Astrocyte of the spinal cord (primary cell): ENCODE data around the gene TCF3.
A peak's percentile ranks its signal among the peaks of the same experiment; 100 is the strongest.

Experiments used
- DNase-seq: peaks from one replicate; pipeline ENCODE4 v3.0.0; 2011; ENCODE audit warnings: low read depth, low spot score
- H3K4me3 ChIP-seq: 2 replicates; pipeline ENCODE4 v1.5.1; 2011; ENCODE audit warnings: low read depth, mild to moderate bottlenecking, low read length, moderate library complexity
- in situ Hi-C: cut with HindIII; loops from 2 replicates; pipeline ENCODE4 v1.10.0; 2017; ENCODE audit warnings: low sequenced_read_pairs
- TF ChIP-seq, protein P1 (sequence below): IDR thresholded peaks from 2 replicates; pipeline ENCODE4 v1.5.1; 2012; ENCODE audit warnings: low read depth, mild to moderate bottlenecking, low read length, inconsistent platforms

The TCF3 gene

DNA sequence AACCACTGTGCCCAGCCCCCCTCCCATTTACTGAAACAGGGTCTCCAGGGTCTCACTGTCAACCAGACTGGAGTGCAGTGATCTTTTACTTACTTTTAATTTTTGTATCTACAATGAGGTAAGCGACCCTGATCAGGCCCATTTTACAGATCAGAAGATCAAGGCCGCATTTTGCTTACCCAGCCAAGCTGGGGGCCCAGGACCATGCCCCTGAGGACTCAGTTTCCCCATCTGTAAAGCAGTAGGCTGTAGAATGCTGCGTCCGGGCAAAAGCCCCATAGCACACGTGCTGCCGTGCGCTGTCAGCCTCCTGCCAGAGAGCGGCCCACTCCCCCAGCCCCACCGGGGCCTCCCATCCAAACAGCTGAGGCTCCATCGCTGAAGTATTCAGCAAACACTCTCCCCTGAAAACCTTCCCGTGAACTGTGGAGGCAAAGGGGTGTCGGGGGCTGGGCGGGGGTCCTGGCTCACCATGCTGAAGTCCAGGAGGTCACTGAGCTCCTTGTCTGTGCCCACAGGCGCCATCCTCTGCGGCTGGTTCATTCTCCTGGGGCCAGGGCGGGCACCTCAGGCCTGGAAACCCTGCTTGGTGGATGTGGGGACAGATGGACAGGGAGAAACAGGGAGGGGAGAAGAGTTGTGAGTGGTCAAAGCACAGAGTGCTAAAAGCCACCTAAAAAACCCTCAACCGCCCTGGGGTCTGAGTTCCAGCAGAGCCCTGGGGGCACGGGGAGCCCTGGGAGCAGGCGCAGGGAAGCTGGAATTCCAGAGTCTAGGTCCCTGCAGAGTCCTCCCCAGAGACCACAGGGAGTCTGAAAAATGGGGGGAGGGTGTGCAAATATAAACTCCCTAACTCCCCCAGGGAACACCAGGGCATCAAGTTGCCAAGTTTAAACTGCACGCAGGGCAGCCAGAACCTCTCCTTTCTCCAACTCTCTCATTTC is 2.4 kb downstream of the TCF3 start:
- in situ Hi-C loops: no loop called here
- H3K4me3 ChIP-seq: peak overlapping the region; percentile 56
- DNase-seq: no peak

GRCh38 chr19:1648920-1649541 is 3.4 kb downstream of the TCF3 start:
- H3K4me3 ChIP-seq: no peak overlapping the region
- TF ChIP-seq, protein P1, sequence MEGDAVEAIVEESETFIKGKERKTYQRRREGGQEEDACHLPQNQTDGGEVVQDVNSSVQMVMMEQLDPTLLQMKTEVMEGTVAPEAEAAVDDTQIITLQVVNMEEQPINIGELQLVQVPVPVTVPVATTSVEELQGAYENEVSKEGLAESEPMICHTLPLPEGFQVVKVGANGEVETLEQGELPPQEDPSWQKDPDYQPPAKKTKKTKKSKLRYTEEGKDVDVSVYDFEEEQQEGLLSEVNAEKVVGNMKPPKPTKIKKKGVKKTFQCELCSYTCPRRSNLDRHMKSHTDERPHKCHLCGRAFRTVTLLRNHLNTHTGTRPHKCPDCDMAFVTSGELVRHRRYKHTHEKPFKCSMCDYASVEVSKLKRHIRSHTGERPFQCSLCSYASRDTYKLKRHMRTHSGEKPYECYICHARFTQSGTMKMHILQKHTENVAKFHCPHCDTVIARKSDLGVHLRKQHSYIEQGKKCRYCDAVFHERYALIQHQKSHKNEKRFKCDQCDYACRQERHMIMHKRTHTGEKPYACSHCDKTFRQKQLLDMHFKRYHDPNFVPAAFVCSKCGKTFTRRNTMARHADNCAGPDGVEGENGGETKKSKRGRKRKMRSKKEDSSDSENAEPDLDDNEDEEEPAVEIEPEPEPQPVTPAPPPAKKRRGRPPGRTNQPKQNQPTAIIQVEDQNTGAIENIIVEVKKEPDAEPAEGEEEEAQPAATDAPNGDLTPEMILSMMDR: no peak
- DNase-seq: no peak
- in situ Hi-C loops: no loop called here

More for the DNA sequence above, 2.4 kb downstream of the TCF3 start:
- TF ChIP-seq, protein P1: no peak

DNA sequence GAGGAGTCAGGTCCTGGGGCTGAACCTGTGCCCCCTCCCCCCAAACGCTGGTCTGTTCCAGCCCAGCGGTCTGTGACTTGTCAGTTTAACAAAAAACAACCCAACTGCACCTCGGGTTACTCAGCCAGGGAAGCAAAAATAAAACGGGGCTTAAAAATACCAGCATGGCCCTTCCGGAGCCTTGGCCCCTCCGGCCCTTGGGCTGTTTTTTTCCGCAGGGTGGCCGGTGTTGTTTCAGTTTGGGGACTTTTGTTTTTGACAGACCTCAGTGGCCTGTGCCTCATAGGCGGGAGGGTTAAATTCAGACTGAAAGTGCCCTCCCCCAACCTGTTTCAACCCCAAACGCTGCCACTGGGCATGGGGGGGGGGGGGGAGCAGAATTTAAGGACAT is 4.0 kb downstream of the TCF3 start:
- in situ Hi-C loops: no loop called here
- DNase-seq: no peak
- H3K4me3 ChIP-seq: no peak overlapping the region
- TF ChIP-seq, protein P1: no peak

GRCh38 chr19:1647501-1648458 is 4.6 kb downstream of the TCF3 start:
- in situ Hi-C loops: no loop called here
- H3K4me3 ChIP-seq: no peak overlapping the region
- TF ChIP-seq, protein P1: no peak
- DNase-seq: no peak

GRCh38 chr19:1646659-1647453 is 5.6 kb downstream of the TCF3 start:
- in situ Hi-C loops: no loop called here
- no peak for DNase-seq
- no peak overlapping the region for H3K4me3 ChIP-seq
- TF ChIP-seq, protein P1: no peak
